ENCODE results near the gene UBE3A.
A peak's percentile ranks its signal among the peaks of the same experiment; 100 is the strongest.
"Not testable (repeated sequence)": the region's sequence is repeated elsewhere in the genome, so short reads cannot be mapped to it uniquely, and the experiment has no call there.

The UBE3A gene

GRCh38 chr15:25437777-25438600 lies 835 bp downstream of the UBE3A start:
- peak; percentile 67 for DNase-seq

GRCh38 chr15:25436707-25437106 lies 2.1 kb downstream of the UBE3A start:
- DNase-seq: peak; percentile 1

- DNase-seq: no peak
Measured at GRCh38 chr15:25435474-25436243, 3.2 kb downstream of the UBE3A start.

- DNase-seq: no peak
Measured at GRCh38 chr15:25433118-25433865, 5.5 kb downstream of the UBE3A start.

GRCh38 chr15:25431836-25432561 lies 6.8 kb downstream of the UBE3A start:
- no peak for DNase-seq

GRCh38 chr15:25427861-25428260 lies 11.0 kb downstream of the UBE3A start:
- no peak for DNase-seq

GRCh38 chr15:25426896-25427610 lies 11.8 kb downstream of the UBE3A start:
- DNase-seq: no peak

GRCh38 chr15:25424073-25424472 lies 14.8 kb downstream of the UBE3A start:
- DNase-seq: no peak

- DNase-seq: no peak
Measured at GRCh38 chr15:25422021-25422420, 16.8 kb downstream of the UBE3A start.

GRCh38 chr15:25418202-25418601 lies 20.6 kb downstream of the UBE3A start:
- no peak for DNase-seq

- no peak for DNase-seq
Measured at GRCh38 chr15:25417604-25418003, 21.2 kb downstream of the UBE3A start.

- no peak for DNase-seq
Measured at GRCh38 chr15:25416693-25417092, 22.1 kb downstream of the UBE3A start.

- no peak for DNase-seq
Measured at GRCh38 chr15:25415707-25416106, 23.1 kb downstream of the UBE3A start.

GRCh38 chr15:25415217-25415616 lies 23.6 kb downstream of the UBE3A start:
- DNase-seq: no peak

GRCh38 chr15:25410649-25411048 lies 28.2 kb downstream of the UBE3A start:
- DNase-seq: no peak

- DNase-seq: not testable (repeated sequence)
Measured at GRCh38 chr15:25409731-25410130, 29.1 kb downstream of the UBE3A start.

GRCh38 chr15:25408929-25409328 lies 29.9 kb downstream of the UBE3A start:
- DNase-seq: no peak

GRCh38 chr15:25408428-25408827 lies 30.4 kb downstream of the UBE3A start:
- no peak for DNase-seq

- no peak for DNase-seq
Measured at GRCh38 chr15:25407950-25408349, 30.9 kb downstream of the UBE3A start.

- DNase-seq: no peak
Measured at GRCh38 chr15:25406846-25407245, 32.0 kb downstream of the UBE3A start.

GRCh38 chr15:25406261-25406660 lies 32.6 kb downstream of the UBE3A start:
- no peak for DNase-seq

GRCh38 chr15:25403771-25404170 lies 35.1 kb downstream of the UBE3A start:
- no peak for DNase-seq
